ENCODE data around the gene CUTA.
"Not testable (repeated sequence)": the region's sequence is repeated elsewhere in the genome, so short reads cannot be mapped to it uniquely, and the experiment has no call there.

CUTA gene

GRCh38 chr6:33420491-33421343, 2.8 kb upstream of the CUTA start:
- DNase-seq: peak; percentile 38

- DNase-seq: peak; percentile 29
Measured at GRCh38 chr6:33419580-33420490, 1.9 kb upstream of the CUTA start, which contains the start of gene SYNGAP1. SYNGAP1 (plus strand) TSS chr6:33420065; CDS start chr6:33420265, 200 bp downstream.

DNA sequence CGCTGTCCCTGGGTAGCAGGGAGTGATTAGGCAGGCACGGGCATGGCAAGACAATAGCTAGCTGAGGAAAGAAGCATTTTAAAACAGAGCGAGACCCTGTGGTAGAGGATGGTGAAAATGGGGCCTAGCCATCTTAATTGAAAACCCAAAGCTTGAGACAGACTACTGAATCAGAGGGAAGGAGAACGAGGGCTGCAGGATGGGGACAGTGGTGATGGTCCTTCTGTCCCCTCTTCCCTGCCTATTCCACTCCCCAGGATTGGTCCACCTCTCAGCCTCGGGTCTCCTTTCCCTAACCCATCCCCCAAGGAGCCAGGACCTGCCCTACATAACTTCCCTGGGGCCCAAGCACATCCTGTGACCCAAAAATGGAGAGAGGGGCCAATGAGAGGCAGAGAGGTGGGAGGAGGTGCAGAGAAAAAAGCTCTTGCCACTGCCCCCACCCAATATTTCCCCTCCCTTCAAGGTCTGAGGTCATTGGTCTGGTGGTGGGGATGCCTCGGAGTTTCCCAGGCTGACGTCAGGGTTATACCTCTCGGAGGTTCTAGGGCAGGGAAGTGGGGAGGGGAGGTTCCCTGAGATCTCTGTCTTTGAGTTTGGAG, 884 bp upstream of the CUTA start:
- no peak for DNase-seq

- DNase-seq: no peak
Measured at GRCh38 chr6:33417128-33417902, 592 bp downstream of the CUTA start.

DNA sequence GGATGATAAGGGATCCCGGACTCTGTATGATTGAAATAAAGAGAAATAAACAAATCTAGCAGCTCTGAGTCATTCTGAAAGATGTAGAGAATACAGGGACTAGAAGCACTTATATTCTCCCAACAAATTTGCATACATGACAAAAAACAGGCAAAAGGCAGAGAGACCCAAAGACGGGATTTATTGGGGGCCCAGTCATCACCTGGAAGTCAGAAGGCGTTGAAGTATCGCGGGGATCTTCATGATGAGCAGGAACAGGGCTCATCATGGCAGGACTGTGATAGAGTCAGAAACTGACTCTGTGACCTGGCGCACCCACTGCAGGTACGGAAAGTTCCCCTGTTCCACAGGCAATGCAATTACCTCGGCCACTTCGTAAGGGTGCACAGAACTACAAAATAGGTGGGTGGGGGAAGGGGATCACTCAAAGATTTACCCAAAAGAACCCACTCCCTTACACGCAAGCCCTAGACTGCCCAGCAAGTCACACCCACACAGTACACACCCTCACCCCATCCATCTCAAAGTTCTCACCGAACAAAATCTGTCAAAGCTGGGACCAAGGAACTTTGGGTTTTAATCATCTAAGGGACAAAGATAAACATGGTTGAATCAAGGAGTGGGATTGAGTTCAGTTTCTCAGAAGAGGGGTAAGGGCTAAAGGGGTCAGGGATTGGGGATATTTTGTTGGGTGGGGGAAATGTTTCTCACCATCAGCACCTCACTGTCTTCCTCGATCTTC, 1.4 kb downstream of the CUTA start:
- DNase-seq: no peak

- no peak for DNase-seq
Measured at GRCh38 chr6:33415831-33416230, 2.1 kb downstream of the CUTA start.

GRCh38 chr6:33414592-33415271, 3.2 kb downstream of the CUTA start:
- no peak for DNase-seq

DNA sequence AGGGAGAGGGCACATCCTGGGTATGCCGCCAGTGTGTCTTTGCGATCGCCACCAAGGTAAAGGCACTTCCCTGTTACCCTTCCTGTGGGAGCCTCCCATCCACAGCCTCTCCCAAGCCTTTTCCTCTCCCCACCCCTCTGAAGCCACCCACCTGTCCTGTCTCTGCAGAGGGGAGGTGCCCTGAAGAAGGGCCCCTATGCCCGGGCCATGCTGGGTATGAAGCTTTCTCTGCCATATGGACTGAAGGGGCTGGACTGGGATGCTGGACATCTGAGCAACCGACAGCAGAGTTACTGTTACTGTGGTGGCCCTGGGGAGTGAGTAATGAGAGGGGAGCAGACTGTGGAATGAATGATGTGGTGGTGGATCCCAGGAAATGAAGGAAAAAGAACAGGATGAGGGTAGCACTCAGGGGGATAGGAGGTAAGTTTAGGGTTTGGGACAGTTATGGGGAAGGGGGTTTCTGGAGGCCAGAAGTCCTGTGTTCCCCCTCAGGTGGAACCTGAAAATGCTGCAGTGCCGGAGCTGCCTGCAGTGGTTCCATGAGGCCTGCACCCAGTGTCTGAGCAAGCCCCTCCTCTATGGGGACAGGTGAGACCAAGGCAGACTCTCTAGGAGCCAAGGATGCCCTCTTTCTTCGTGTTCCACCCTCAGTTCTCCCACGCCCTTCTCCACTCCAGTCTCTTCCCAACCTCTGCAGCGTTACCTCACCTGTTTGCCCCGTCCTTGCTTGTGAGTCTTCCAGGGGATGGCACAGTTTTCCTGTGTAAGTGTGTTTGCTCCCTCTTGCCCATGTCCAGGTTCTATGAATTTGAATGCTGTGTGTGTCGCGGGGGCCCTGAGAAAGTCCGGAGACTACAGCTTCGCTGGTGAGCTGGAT, 4.4 kb downstream of the CUTA start:
- no peak for DNase-seq

GRCh38 chr6:33412140-33413009, 5.5 kb downstream of the CUTA start:
- no peak for DNase-seq

DNA sequence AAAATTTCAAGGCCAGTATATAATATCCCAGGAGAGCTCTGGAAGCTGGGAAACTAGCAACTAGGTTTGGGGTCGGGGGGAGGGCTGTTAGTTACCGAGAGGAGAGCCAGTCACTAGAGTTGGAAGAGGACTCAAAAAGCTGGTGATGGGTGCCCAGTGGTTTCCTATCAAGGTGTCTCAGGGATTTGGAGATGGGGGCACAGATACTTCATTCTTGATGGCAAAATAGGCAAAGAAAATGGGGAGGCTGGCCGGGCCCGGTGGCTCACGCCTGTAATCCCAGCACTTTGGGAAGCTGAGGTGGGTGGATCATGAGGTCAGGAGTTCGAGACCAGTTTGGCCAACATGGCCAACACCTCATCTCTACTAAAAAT, 6.3 kb downstream of the CUTA start:
- no peak for DNase-seq

DNA sequence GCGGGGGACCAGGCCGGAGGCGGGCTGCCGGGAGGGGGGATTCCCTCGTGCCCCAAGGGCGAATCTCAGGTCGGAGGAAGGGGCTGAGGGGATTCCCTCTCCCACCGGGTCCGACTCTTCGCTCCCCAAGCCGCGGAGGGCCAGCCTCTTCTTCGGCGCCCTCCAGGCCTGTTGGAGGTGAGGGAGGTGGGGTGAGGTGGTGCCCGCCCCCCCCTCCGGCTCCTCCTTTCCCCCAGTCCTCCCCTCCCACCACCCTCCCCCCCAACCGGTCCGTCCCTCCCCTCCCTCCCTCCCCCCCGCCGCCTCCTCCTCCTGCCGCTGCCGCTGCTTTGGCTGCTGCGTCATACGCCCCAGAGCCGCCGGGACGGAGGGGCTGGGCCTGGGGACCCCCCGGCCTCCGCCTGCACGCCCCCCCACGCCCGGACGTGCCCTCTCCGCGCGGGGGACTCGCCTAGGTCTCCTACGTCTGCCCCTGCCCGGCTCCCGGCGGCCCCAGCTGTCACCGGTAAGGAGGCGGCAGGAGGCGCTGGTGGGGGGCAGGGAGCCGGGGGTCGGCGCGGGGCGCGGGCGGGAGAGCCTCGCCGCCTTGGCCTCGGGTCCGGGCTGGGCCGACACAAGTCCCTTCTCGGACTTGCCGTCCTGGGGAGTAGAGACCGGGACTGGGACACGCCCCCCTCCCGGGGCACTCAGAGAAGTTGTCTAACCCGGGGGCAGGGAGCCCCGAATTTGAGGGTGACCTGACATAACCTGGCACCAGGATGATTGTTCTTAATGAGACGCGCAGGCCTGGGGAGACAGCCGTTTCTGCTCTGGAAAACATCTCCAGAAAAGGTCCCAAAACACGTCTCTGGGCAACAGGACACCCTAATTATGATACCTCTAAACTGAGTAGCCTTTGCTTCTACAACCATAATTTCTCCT, 6.9 kb downstream of the CUTA start, which contains the start of gene PHF1:
PHF1 (plus strand) TSS at position 304 of the 921 bp plus-strand sequence. CDS start 1,250 bp downstream, outside the sequence.
- no peak for DNase-seq

GRCh38 chr6:33410050-33410710, 7.7 kb downstream of the CUTA start:
- DNase-seq: peak; percentile 74

DNA sequence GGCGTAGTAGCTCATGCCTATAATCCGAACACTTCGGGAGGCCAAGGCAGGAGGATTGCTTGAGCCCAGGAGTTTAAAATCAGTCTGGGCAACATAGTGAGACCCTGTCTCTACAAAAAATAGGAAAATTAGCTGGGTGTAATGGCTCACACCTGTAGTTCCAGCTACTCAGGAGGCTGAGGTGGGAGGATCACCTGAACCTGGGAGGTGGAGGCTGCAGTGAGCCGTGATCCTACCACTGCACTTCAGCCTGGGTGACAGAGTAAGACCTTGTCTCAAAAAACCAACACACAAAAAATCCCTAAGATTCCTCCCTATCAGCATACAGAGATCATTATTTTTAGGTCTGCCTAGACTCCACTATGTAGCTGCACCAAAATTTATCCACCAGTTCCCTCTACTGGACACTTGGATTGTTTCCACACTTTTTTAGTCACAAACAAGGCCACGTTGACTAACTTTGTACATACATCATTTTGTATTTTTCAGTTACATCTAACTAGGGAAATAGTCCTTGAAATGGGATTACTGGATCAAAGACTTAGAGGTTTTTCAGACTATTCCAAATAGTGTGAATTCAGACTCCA, 10.7 kb downstream of the CUTA start:
- no peak for DNase-seq

DNA sequence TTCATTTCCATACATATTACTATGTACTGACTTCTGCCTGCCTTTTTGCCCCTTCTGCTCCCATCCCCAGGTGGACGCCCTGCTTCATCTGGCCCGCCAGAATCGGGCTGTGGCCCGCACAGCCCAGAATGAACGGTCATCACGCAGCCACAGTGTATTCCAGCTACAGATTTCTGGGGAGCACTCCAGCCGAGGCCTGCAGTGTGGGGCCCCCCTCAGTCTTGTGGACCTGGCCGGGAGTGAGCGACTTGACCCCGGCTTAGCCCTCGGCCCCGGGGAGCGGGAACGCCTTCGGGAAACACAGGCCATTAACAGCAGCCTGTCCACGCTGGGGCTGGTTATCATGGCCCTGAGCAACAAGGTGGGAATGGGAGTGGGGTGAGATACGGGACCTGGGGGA, 11.8 kb downstream of the CUTA start:
- no peak for DNase-seq

DNA sequence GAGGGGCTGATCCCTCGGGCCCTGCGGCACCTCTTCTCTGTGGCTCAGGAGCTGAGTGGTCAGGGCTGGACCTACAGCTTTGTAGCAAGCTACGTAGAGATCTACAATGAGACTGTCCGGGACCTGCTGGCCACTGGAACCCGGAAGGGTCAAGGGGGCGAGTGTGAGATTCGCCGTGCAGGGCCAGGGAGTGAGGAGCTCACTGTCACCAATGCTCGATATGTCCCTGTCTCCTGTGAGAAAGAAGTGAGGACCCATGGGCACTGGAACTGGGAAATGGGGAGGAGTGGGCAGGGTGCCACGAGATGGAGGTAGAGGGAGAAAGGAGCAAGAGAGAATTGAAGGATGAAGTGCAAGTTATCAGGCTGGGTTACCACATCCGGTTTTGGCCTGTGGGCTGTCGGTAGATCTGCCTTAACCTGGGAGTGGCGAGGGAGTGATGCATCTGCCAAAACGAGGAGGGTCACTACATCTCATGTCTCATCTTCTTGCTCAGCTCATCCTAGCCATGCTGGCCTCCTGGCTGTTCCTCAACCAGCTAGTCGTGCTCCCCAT, 12.4 kb downstream of the CUTA start:
- no peak for DNase-seq

DNA sequence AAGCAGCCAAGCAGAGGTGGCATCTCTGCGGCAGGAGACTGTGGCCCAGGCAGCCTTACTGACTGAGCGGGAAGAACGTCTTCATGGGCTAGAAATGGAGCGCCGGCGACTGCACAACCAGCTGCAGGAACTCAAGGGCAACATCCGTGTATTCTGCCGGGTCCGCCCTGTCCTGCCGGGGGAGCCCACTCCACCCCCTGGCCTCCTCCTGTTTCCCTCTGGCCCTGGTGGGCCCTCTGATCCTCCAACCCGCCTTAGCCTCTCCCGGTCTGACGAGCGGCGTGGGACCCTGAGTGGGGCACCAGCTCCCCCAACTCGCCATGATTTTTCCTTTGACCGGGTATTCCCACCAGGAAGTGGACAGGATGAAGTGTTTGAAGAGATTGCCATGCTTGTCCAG, 13.0 kb downstream of the CUTA start:
- no peak for DNase-seq

DNA sequence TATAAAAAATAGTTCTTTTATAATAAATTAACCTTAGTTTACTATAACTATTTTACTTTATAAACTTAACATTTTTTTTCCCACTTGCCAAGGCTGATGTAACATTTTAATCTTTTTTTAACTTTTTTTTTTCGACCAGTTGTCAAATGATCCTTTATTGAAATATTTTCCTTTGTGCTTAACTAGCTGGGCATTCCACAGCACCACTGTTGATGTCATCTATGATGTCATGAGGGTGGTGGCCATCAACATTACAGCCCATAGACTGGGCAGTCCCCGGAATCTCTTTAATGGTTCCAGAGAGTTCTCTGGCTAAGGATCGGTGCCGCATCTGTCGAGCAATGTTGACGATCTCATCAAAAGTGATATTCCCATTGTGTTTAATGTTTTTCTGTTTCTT, 18.0 kb downstream of the CUTA start:
- not testable (repeated sequence) for DNase-seq
